Nephron (organoid): ENCODE measurements around the gene VSTM1.
A peak's percentile ranks its signal among the peaks of the same experiment; 100 is the strongest.
"Not testable (repeated sequence)": the region's sequence is repeated elsewhere in the genome, so short reads cannot be mapped to it uniquely, and the experiment has no call there.

Experiments
- H3K27ac Mint-ChIP-seq, 3 experiments: 2 replicates each; pipeline ENCODE4 v1.8.0; 2020; ENCODE audit warnings: mixed read lengths in 3 of 3, mild to moderate bottlenecking in 2 of 3, moderate library complexity in 1 of 3
- H3K27me3 Mint-ChIP-seq: 2 replicates; pipeline ENCODE4 v1.8.0; 2021; ENCODE audit warnings: low read depth, mild to moderate bottlenecking, moderate library complexity, mixed read lengths
- H3K36me3 Mint-ChIP-seq: 2 replicates; pipeline ENCODE4 v1.8.0; 2020; ENCODE audit warnings: low read depth, mixed read lengths
- H3K4me1 Mint-ChIP-seq: 2 replicates; pipeline ENCODE4 v1.8.0; 2020; ENCODE audit warnings: mixed read lengths
- H3K4me3 Mint-ChIP-seq, 3 experiments: 2 replicates each; pipeline ENCODE4 v1.8.0; 2020; ENCODE audit warnings: mild to moderate bottlenecking in 3 of 3, mixed read lengths in 3 of 3, moderate library complexity in 2 of 3
- H3K9me3 Mint-ChIP-seq: 2 replicates; pipeline ENCODE4 v1.8.0; 2020; ENCODE audit warnings: mixed read lengths
- TF ChIP-seq, protein P1 (sequence below), 3 experiments: fragments of 200-600 bp; sonication (generic); IDR thresholded peaks; one replicate each; pipeline ENCODE4 v1.5.0; 2021; ENCODE audit warnings: antibody characterized with exemption in 3 of 3; ENCODE audit not compliant: unreplicated experiment in 3 of 3

The VSTM1 gene

DNA sequence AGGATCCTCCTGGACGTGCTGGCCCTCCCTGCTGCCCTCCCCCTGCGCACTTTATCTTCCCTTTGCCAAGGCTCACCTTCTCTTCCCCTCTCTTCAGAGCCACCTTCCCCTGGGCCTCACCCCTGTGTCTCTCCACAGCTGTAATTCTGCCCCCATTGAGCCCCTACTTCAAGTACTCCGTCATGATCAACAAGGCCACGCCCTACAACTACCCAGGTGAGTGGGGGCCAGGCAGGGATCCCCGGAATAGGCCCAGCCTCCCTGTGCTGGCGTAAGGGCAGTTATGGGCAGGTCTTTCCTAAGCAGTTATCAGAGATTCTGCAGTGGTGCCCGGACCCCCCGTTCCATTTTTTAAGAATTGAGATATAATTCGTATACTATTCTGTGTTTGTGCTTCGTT lies 42.1 kb upstream of the VSTM1 start:
- peaks cover 32% of the 10 kb centered on the region for H3K36me3 Mint-ChIP-seq
- H3K9me3 Mint-ChIP-seq = no peaks in the 10 kb centered on the region
- H3K4me3 Mint-ChIP-seq = peak overlapping the region; percentile 70 to 99 (median 98)
- no peaks in the 10 kb centered on the region for H3K27me3 Mint-ChIP-seq
- H3K27ac Mint-ChIP-seq = no peak overlapping the region
- H3K4me1 Mint-ChIP-seq = peaks cover 5% of the 10 kb centered on the region
- TF ChIP-seq, protein P1, sequence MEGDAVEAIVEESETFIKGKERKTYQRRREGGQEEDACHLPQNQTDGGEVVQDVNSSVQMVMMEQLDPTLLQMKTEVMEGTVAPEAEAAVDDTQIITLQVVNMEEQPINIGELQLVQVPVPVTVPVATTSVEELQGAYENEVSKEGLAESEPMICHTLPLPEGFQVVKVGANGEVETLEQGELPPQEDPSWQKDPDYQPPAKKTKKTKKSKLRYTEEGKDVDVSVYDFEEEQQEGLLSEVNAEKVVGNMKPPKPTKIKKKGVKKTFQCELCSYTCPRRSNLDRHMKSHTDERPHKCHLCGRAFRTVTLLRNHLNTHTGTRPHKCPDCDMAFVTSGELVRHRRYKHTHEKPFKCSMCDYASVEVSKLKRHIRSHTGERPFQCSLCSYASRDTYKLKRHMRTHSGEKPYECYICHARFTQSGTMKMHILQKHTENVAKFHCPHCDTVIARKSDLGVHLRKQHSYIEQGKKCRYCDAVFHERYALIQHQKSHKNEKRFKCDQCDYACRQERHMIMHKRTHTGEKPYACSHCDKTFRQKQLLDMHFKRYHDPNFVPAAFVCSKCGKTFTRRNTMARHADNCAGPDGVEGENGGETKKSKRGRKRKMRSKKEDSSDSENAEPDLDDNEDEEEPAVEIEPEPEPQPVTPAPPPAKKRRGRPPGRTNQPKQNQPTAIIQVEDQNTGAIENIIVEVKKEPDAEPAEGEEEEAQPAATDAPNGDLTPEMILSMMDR (IDR thresholded peaks at IDR 0.05; ENCODE audit: unreplicated experiment in 3 of 3) = no peak

DNA sequence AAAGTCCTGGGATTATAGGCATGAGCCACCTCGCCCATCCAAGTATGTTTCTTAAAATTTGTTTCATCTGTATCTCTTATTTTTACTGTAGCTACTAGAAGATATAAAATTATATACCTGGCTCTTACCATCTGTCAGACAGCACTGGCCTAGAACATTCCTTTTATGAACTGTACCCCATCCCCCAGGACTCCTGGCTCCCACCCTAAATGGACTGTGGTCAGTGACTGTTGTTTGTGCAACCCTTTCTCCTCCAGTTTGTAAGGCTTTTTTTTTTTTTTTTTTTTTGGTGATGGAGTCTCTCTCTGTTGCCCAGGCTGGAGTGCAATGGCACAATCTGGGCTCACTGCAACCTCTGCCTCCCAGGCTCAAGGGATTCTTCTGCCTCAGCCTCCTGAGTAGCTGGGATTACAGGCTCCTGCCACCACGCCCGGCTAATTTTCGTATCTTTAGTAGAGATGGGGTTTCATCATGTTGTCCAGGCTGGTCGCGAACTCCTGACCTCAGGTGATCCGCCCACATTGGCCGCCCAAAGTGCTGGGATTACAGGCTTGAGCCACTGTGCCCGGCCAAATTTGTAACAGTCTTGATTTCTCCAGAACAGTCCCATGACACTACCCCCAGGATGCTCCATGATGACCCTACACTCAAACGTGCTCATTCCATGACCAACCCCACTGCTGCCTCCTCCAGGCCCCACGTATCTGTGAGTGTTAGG lies 41.5 kb upstream of the VSTM1 start:
- TF ChIP-seq, protein P1 (IDR thresholded peaks at IDR 0.05; ENCODE audit: unreplicated experiment in 3 of 3) = no peak
- Mint-ChIP-seq H3K27ac (no peak overlapping the region), H3K9me3 (no peaks in the 10 kb centered on the region), H3K4me1 (peaks cover 5% of the 10 kb centered on the region), H3K36me3 (peaks cover 28% of the 10 kb centered on the region), H3K27me3 (peaks cover 1% of the 10 kb centered on the region), H3K4me3 (peak overlapping the region; percentile 70 to 99 (median 98))

DNA sequence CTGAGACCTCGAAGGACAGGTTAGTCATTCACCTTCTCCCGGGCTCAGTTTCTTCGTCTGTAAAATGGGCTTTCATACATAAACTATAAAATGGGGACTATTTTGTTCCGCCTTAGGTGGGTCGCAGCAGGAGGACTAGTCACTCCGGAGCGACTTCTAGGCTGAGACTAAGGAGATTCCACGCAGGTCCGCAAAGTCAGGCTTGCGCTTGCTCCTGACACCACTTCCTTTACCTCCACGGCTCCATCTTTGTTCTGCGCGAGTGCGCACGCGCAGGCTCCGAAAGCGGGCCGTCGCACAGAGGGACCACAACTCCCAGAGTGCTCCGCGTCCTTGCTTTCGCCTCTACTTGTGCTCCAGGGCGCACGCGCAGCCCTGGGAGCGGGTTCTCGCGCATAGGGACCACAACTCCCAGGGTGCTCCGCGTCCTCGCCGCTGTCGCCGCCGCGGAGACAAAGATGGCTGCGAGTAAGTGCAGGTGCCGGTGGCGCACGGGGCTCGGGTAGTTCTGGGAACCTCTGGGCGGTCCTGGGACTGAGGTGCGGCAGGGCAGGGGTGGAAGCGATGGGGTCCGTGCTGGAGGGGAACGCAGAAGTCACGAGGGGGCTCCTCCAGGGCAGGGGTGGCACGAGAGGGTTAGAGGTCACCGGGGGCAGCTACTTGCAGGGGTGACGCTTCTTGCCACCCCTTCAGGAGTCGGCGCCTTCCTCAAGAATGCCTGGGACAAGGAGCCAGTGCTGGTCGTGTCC lies 38.9 kb upstream of the VSTM1 start, which contains the start of gene NDUFA3:
TSS of gene NDUFA3 (plus strand) at position 435 of the 749 bp plus-strand sequence. CDS start at position 459, 24 bp downstream.
- TF ChIP-seq, protein P1 (IDR thresholded peaks at IDR 0.05; ENCODE audit: unreplicated experiment in 3 of 3) = no peak
- H3K27me3 Mint-ChIP-seq = peaks cover 18% of the 10 kb centered on the region
- peak within 1 kb of the TSS; percentile 92 to 99 (median 98) for H3K4me3 Mint-ChIP-seq

DNA sequence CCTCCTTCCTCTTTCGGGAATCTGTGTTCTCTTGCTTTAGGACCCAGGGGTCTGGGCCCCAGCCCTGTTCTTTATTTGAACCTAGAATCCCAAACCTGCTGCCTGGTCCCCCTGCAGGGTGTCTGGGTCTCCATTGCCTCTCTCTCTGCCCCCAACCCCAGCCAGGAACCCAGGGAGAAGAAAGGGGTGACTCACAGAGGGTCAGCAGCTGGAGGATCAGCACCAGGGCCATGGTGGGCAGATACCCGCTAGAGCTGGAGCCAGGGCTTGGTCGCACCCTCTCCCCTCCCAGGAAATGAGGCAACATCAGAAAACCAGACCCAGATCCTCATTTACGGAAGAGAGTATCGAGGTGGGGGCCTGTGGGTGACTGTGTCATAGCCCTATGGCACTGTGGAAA lies 36.9 kb upstream of the VSTM1 start, which contains the start of gene OSCAR:
TSS of gene OSCAR (minus strand) at position 243 of the 400 bp plus-strand sequence. CDS start at position 232, 11 bp downstream.
- H3K4me3 Mint-ChIP-seq = peak within 1 kb of the TSS; percentile 66 to 99 (median 98)
- peaks cover 5% of the 10 kb centered on the region for H3K4me1 Mint-ChIP-seq
- peaks cover 35% of the 10 kb centered on the region for H3K27me3 Mint-ChIP-seq
- peaks cover 3% of the 10 kb centered on the region for H3K36me3 Mint-ChIP-seq
- TF ChIP-seq, protein P1 (IDR thresholded peaks at IDR 0.05; ENCODE audit: unreplicated experiment in 3 of 3) = no peak
- no peaks in the 10 kb centered on the region for H3K9me3 Mint-ChIP-seq
- peak within 1 kb of the TSS in 1 of 3 experiments; percentile 66 for H3K27ac Mint-ChIP-seq

More for the DNA sequence above, 38.9 kb upstream of the VSTM1 start, which contains the start of gene NDUFA3:
- Mint-ChIP-seq H3K27ac (peak within 1 kb of the TSS; percentile 57 to 86 (median 69)), H3K4me1 (peaks cover 5% of the 10 kb centered on the region), H3K36me3 (peaks cover 19% of the 10 kb centered on the region), H3K9me3 (no peaks in the 10 kb centered on the region)

DNA sequence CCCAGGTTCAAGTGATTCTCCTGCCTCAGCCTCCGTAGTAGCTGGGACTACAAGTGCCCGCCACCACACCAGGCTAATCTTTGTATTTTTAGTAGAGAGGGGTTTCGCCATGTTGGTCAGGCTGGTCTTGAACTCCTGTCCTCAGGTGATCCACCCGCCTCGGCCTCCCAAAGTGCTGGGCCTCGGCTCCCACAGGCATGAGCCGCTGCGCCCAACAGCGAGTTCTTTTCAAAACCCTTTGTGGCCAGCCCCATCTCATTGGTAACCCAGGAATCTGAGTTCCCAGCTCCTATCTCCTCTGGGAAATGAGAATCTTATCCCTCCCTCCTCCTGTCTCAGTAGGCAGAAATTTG lies 36.2 kb upstream of the VSTM1 start:
- H3K9me3 Mint-ChIP-seq, H3K36me3 Mint-ChIP-seq, H3K27ac Mint-ChIP-seq, H3K4me1 Mint-ChIP-seq, H3K4me3 Mint-ChIP-seq: not testable (repeated sequence)
- H3K27me3 Mint-ChIP-seq = peaks cover 42% of the 10 kb centered on the region

DNA sequence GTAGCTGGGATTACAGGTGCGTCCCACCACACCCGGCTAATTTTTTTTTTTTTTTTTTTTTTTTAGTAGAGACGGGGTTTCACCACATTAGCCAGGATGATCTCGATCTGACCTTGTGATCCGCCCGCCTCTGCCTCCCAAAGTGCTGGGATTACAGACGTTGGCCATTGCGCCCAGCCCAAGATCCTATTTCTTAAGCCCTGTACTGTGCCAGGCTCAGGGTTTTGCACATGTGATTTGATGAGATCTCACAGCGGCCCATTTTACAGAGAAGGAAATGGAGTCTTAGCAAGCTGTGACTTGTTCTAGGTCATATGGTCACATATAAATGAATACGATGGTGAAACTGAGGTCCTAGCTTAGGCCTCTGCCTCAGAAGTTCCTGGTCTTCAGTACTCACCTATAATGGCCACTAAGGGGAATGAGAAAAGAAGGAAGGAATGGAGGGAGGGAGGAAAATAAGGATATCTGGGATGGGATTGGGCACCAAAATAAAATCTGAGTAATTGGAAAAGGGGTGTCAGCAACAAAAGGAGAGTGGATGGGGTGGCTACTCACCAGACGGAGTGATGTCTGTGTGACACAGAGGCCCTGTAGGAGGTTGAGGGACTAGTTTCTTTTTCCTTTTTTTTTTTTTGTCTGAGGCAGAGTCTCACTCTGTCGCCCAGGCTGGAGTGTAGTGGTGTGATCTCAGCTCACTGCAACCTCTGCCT lies 35.6 kb upstream of the VSTM1 start:
- TF ChIP-seq, protein P1 (IDR thresholded peaks at IDR 0.05; ENCODE audit: unreplicated experiment in 3 of 3) = no peak
- H3K4me3 Mint-ChIP-seq = peak overlapping the region in 2 of 3 experiments; percentile 44 to 45
- H3K27me3 Mint-ChIP-seq = peaks cover 47% of the 10 kb centered on the region
- H3K27ac Mint-ChIP-seq = no peak overlapping the region
- H3K4me1 Mint-ChIP-seq = peaks cover 5% of the 10 kb centered on the region
- no peaks in the 10 kb centered on the region for H3K36me3 Mint-ChIP-seq
- H3K9me3 Mint-ChIP-seq = peaks cover under 1% of the 10 kb centered on the region
